Lower lobe of right lung (tissue), 2 donors: Measurements from ENCODE around the gene EXOC1L. TPM values are rescaled to one million over a fixed set of nuclear protein-coding genes. Genes with fewer than 3 reads are reported as not detected.

Experiments used
- ATAC-seq, 2 donors: fragments of 200-7000 bp; cut with Tn5 transposase; one replicate each; pipeline ENCODE4 v1.9.1; 2020 to 2022; ENCODE audit warnings: mild to moderate bottlenecking in 2 of 2, moderate library complexity in 2 of 2
- DNase-seq: peaks from one replicate; pipeline ENCODE4 v3.0.0-alpha.2; 2020
- H3K27ac ChIP-seq: fragments of 200-600 bp; one replicate; pipeline ENCODE4 v1.8.0; 2022
- H3K27me3 ChIP-seq: fragments of 200-600 bp; one replicate; pipeline ENCODE4 v1.8.0; 2022; ENCODE audit warnings: low read depth
- H3K36me3 ChIP-seq: fragments of 200-600 bp; one replicate; pipeline ENCODE4 v1.8.0; 2022; ENCODE audit warnings: mild to moderate bottlenecking
- H3K4me1 ChIP-seq: fragments of 200-600 bp; one replicate; pipeline ENCODE4 v1.8.0; 2022
- H3K4me3 ChIP-seq: fragments of 200-600 bp; one replicate; pipeline ENCODE4 v1.8.0; 2022; ENCODE audit warnings: mild to moderate bottlenecking
- H3K9me3 ChIP-seq: fragments of 200-600 bp; one replicate; pipeline ENCODE4 v1.8.0; 2022
- CTCF ChIP-seq: fragments of 200-600 bp; IDR thresholded peaks from one replicate; pipeline ENCODE4 v1.8.0; 2022; ENCODE audit warnings: antibody characterized with exemption, mild to moderate bottlenecking
- intact Hi-C: fragments of 100-400 bp; cut with DNase I; formaldehyde crosslinking; loops from one replicate; pipeline ENCODE4 v1.11.0; 2022
- total RNA-seq: library from RNA; stranded (reverse); fragmentation: NEBNext Ultra II Directional; extraction: Animal tissue kit (Norgen Biotek cat#: 25700); gene quantifications from one replicate; pipeline ENCODE4 v1.2.1, GENCODE V29; 2021
- donor health status: DM: no; HTN: yes; CAD: no; lungs with severe emphysema.

The EXOC1L gene
- total RNA-seq, 1 donor from 2014 or later: not detected

GRCh38 chr4:55808186-55808585 is 11.4 kb upstream of the EXOC1L start:
- Histone ChIP-seq H3K4me3 (no peak overlapping the region), H3K27me3 (no peaks in the 10 kb centered on the region), H3K27ac (no peak overlapping the region), H3K9me3 (no peaks in the 10 kb centered on the region), H3K4me1 (no peaks in the 10 kb centered on the region), H3K36me3 (no peaks in the 10 kb centered on the region)
- no peak for DNase-seq
- intact Hi-C loops: no loop called here
- TF ChIP-seq CTCF: no peak
- ATAC-seq: no peak

GRCh38 chr4:55808632-55809031 is 11.0 kb upstream of the EXOC1L start:
- no peaks in the 10 kb centered on the region for H3K36me3 ChIP-seq
- H3K9me3 ChIP-seq: no peaks in the 10 kb centered on the region
- H3K4me1 ChIP-seq: no peaks in the 10 kb centered on the region
- DNase-seq: no peak
- H3K27ac ChIP-seq: no peak overlapping the region
- no peak for TF ChIP-seq CTCF
- intact Hi-C loops: no loop called here
- no peaks in the 10 kb centered on the region for H3K27me3 ChIP-seq
- H3K4me3 ChIP-seq: no peak overlapping the region
- ATAC-seq: no peak

DNA sequence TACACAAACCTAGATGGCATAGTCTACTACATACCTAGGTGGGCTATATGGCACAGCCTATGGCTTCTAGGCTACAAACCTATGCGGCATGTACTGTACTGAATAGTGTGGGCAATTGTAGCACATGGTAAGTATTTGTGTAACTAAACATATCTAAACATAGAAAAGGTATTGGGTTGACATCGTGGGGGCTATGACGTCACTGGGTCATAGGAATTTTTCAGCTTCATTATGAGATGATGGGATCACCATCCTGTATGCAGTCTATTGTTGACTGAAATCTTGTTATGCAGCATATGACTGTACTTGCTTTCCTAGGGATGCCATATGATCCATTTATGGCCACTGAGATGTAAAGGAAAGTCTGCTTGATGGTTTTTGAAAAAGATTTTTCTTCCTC is 1.9 kb upstream of the EXOC1L start:
- no peak overlapping the region for H3K4me3 ChIP-seq
- ATAC-seq: no peak

DNA sequence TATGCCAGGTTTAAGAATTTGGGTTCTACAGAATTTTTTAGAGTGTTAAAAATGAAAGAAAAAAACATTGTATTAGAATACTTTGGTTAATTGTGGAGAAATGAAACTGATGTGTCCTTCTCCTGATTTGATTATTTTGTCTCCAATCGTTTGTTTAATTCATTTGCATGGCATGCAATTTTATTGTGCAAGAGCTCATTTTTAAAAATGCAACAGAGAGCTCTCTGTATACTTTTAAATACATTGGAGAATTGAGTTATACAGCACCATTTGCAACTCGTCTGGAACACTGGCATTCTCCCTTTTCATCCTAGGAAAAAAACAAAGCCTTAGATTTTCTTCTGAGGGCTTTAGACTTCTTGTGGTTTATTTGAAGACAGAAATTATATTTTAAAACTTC is 689 bp downstream of the EXOC1L start:
- H3K4me3 ChIP-seq: peak overlapping the region; percentile 27

More for the DNA sequence above, 1.9 kb upstream of the EXOC1L start:
- Histone ChIP-seq H3K36me3 (no peaks in the 10 kb centered on the region), H3K4me1 (no peaks in the 10 kb centered on the region), H3K9me3 (no peaks in the 10 kb centered on the region), H3K27ac (no peak overlapping the region), H3K27me3 (no peaks in the 10 kb centered on the region)
- no peak for TF ChIP-seq CTCF
- DNase-seq: no peak
- intact Hi-C loops: no loop called here

GRCh38 chr4:55822329-55822728 is 2.7 kb downstream of the EXOC1L start:
- no peak for ATAC-seq
- no peak for DNase-seq
- Histone ChIP-seq H3K36me3 (no peaks in the 10 kb centered on the region), H3K27me3 (no peaks in the 10 kb centered on the region), H3K27ac (no peak overlapping the region), H3K9me3 (no peaks in the 10 kb centered on the region), H3K4me1 (no peaks in the 10 kb centered on the region), H3K4me3 (no peak overlapping the region)
- no peak for TF ChIP-seq CTCF
- intact Hi-C loops: no loop called here

More for the DNA sequence above, 689 bp downstream of the EXOC1L start:
- DNase-seq: no peak
- H3K27me3 ChIP-seq: no peaks in the 10 kb centered on the region
- TF ChIP-seq CTCF: no peak
- H3K27ac ChIP-seq: no peak overlapping the region
- H3K9me3 ChIP-seq: no peaks in the 10 kb centered on the region
- no peak for ATAC-seq
- intact Hi-C loops: no loop called here
- H3K4me1 ChIP-seq: no peaks in the 10 kb centered on the region
- H3K36me3 ChIP-seq: no peaks in the 10 kb centered on the region

- H3K9me3 ChIP-seq: no peaks in the 10 kb centered on the region
- intact Hi-C loops: no loop called here
- no peak overlapping the region for H3K4me3 ChIP-seq
- H3K36me3 ChIP-seq: no peaks in the 10 kb centered on the region
- no peak for DNase-seq
- no peak for TF ChIP-seq CTCF
- no peaks in the 10 kb centered on the region for H3K4me1 ChIP-seq
- no peaks in the 10 kb centered on the region for H3K27me3 ChIP-seq
- no peak overlapping the region for H3K27ac ChIP-seq
- ATAC-seq: no peak
Observed at GRCh38 chr4:55824865-55825264, 5.3 kb downstream of the EXOC1L start.
